HepG2 (cell line): ENCODE results near the gene TREH. TPM values are rescaled to one million over a fixed set of nuclear protein-coding genes. Genes with fewer than 3 reads are reported as not detected.

Experiments used
- ARID4A ChIP-seq: sonication (generic); formaldehyde crosslinking; IDR thresholded peaks from 2 replicates; pipeline ENCODE4 v1.5.0; 2020; ENCODE audit warnings: mild to moderate bottlenecking, missing genetic modification reagents, borderline replicate concordance
- DNMT1 ChIP-seq: sonication (generic); formaldehyde crosslinking; IDR thresholded peaks from 2 replicates; pipeline ENCODE4 v1.5.1; 2020; ENCODE audit warnings: mild to moderate bottlenecking, missing genetic modification reagents
- E2F1 ChIP-seq: sonication (generic); formaldehyde crosslinking; IDR thresholded peaks from 2 replicates; pipeline ENCODE4 v1.5.0; 2020; ENCODE audit warnings: missing genetic modification reagents
- E2F2 ChIP-seq: sonication (generic); formaldehyde crosslinking; IDR thresholded peaks from 2 replicates; pipeline ENCODE4 v1.4.0; 2020; ENCODE audit warnings: missing genetic modification reagents, borderline replicate concordance
- GRHL1 ChIP-seq: sonication (generic); formaldehyde crosslinking; conservative IDR thresholded peaks from 2 replicates; pipeline ENCODE4 v1.8.0; 2022; ENCODE audit warnings: missing genetic modification reagents
- HNF4A ChIP-seq: sonication (generic); formaldehyde crosslinking; IDR thresholded peaks from 2 replicates; pipeline ENCODE4 v1.4.0; 2020; ENCODE audit warnings: missing genetic modification reagents
- KLF9 ChIP-seq: IDR thresholded peaks from 2 replicates; pipeline ENCODE4 v1.6.1; 2016; ENCODE audit warnings: low read depth
- KMT2A ChIP-seq: sonication (generic); formaldehyde crosslinking; IDR thresholded peaks from 2 replicates; pipeline ENCODE4 v1.4.0; 2020; ENCODE audit warnings: missing genetic modification reagents
- NCOA5 ChIP-seq: sonication (generic); formaldehyde crosslinking; IDR thresholded peaks from 2 replicates; pipeline ENCODE4 v1.4.0; 2020; ENCODE audit warnings: missing genetic modification reagents
- NFRKB ChIP-seq: fragments of 450-650 bp; IDR thresholded peaks from 2 replicates; pipeline ENCODE4 v1.6.1; 2017
- REL ChIP-seq: sonication (generic); formaldehyde crosslinking; conservative IDR thresholded peaks from 2 replicates; pipeline ENCODE4 v1.8.0; 2022; ENCODE audit warnings: mild to moderate bottlenecking, missing genetic modification reagents, moderate library complexity
- SP4 ChIP-seq: sonication (generic); formaldehyde crosslinking; IDR thresholded peaks from 2 replicates; pipeline ENCODE4 v1.8.1; 2023; ENCODE audit warnings: mild to moderate bottlenecking, missing genetic modification reagents
- SRY ChIP-seq: sonication (generic); formaldehyde crosslinking; IDR thresholded peaks from 2 replicates; pipeline ENCODE4 v1.8.0; 2022; ENCODE audit warnings: mild to moderate bottlenecking, missing genetic modification reagents
- TOE1 ChIP-seq: sonication (generic); formaldehyde crosslinking; IDR thresholded peaks from 2 replicates; pipeline ENCODE4 v1.4.0; 2020; ENCODE audit warnings: mild to moderate bottlenecking, missing genetic modification reagents
- ZKSCAN1 ChIP-seq: fragments of 150-350 bp; IDR thresholded peaks from 2 replicates; pipeline ENCODE4 v1.6.1; 2014; ENCODE audit warnings: low read length
- ZNF101 ChIP-seq: sonication (generic); formaldehyde crosslinking; IDR thresholded peaks from 2 replicates; pipeline ENCODE4 v1.4.0; 2020; ENCODE audit warnings: mild to moderate bottlenecking, low read depth, missing genetic modification reagents, borderline replicate concordance
- ZNF17 ChIP-seq: sonication (generic); formaldehyde crosslinking; IDR thresholded peaks from 2 replicates; pipeline ENCODE4 v1.5.0; 2020; ENCODE audit warnings: mild to moderate bottlenecking, missing genetic modification reagents
- ZNF329 ChIP-seq: sonication (generic); formaldehyde crosslinking; IDR thresholded peaks from 2 replicates; pipeline ENCODE4 v1.9.0; 2021; ENCODE audit warnings: low read depth, mild to moderate bottlenecking, missing genetic modification reagents
- ZNF44 ChIP-seq: sonication (generic); formaldehyde crosslinking; IDR thresholded peaks from 2 replicates; pipeline ENCODE4 v1.5.1; 2020; ENCODE audit warnings: mild to moderate bottlenecking, missing genetic modification reagents
- ZNF530 ChIP-seq: sonication (generic); formaldehyde crosslinking; IDR thresholded peaks from 2 replicates; pipeline ENCODE4 v1.5.0; 2020; ENCODE audit warnings: low read depth, mild to moderate bottlenecking, missing genetic modification reagents
- ZNF569 ChIP-seq: sonication (generic); formaldehyde crosslinking; IDR thresholded peaks from 2 replicates; pipeline ENCODE4 v1.5.0; 2020; ENCODE audit warnings: mild to moderate bottlenecking, missing genetic modification reagents, moderate library complexity, borderline replicate concordance
- ZNF747 ChIP-seq: sonication (generic); formaldehyde crosslinking; IDR thresholded peaks from 2 replicates; pipeline ENCODE4 v1.8.1; 2023; ENCODE audit warnings: missing genetic modification reagents, mild to moderate bottlenecking, borderline replicate concordance
- ZNF761 ChIP-seq: sonication (generic); formaldehyde crosslinking; conservative IDR thresholded peaks from 2 replicates; pipeline ENCODE4 v1.4.0; 2020; ENCODE audit warnings: mild to moderate bottlenecking, missing genetic modification reagents
- ZNF891 ChIP-seq: sonication (generic); formaldehyde crosslinking; IDR thresholded peaks from 2 replicates; pipeline ENCODE4 v1.5.0; 2020; ENCODE audit warnings: mild to moderate bottlenecking, missing genetic modification reagents
- polyA plus RNA-seq, 8 experiments: library from polyadenylated mRNA; depleted of rRNA in 3 of 8; stranded (reverse) in 7 of 8; unstranded in 1 of 8; fragments of >200 nt; fragmentation: Illumina TruSeq in 4 of 8; extraction: Trizol in 4 of 8; gene quantifications; 2 replicates each; pipeline versions ENCODE4 v1.2.1 to v1.2.3, GENCODE V29; 2011 to 2016; ENCODE audit warnings: low read depth in 4 of 8, missing spikeins in 1 of 8, mixed read lengths in 1 of 8; ENCODE audit not compliant: insufficient read depth in 1 of 8
- total RNA-seq, 5 experiments: library from RNA; depleted of rRNA; stranded (reverse); fragments of >200 nt; fragmentation: Illumina TruSeq; extraction: Trizol; gene quantifications; 2 replicates each; pipeline ENCODE4 v1.2.3, GENCODE V29; 2016; ENCODE audit warnings: low read depth in 1 of 5

The TREH gene
- total and polyA plus RNA-seq, 2 of the 13 experiments (the other 11 are each of a cell fraction or from before 2014, with no cell fraction given) = 0.53 to 0.86 TPM

- TF ChIP-seq ARID4A (CRISPR knock-in tag) (peak; percentile 64; the same call in 1 of the 2 replicates), ZNF329 (CRISPR knock-in tag) (0 out of 2 replicates have a peak, but pooled peaks have one; percentile 40), E2F2 (CRISPR knock-in tag) (no peak), GRHL1 (CRISPR knock-in tag) (no peak), ZNF530 (CRISPR knock-in tag) (no peak), ZNF747 (CRISPR knock-in tag) (no peak; the same call in 1 of the 2 replicates), ZKSCAN1 (no peak), ZNF569 (CRISPR knock-in tag) (no peak), REL (CRISPR knock-in tag) (no peak), HNF4A (CRISPR knock-in tag) (peak; percentile 60), SP4 (CRISPR knock-in tag) (no peak), TOE1 (no peak), NFRKB (no peak), ZNF44 (no peak), ZNF761 (CRISPR knock-in tag) (no peak; the same call in 1 of the 2 replicates), ZNF17 (no peak), KMT2A (0 out of 2 replicates have a peak, but pooled peaks have one; percentile 54), SRY (CRISPR knock-in tag) (no peak), ZNF101 (CRISPR knock-in tag) (no peak), DNMT1 (CRISPR knock-in tag) (0 out of 2 replicates have a peak, but pooled peaks have one; percentile 35), E2F1 (CRISPR knock-in tag) (no peak), NCOA5 (CRISPR knock-in tag) (no peak), ZNF891 (CRISPR knock-in tag) (no peak), KLF9 (no peak)
Observed at GRCh38 chr11:118620529-118621070, 58.9 kb downstream of the TREH start (continued).
